Panc1 (cell line): ENCODE data around the gene PTX4. TPM values are rescaled to one million over a fixed set of nuclear protein-coding genes. Genes with fewer than 3 reads are reported as not detected.

Experiments used
- ATAC-seq: fragments of 200-7000 bp; cut with Tn5 transposase; 2 replicates; pipeline ENCODE4 v1.9.1; 2020; ENCODE audit warnings: mild to moderate bottlenecking, moderate library complexity
- BruUV-seq: library from RNA; stranded (reverse); fragments of 400-500 nt; replicated peaks from 2 replicates; lab custom pipeline; 2021; lab: Mats Ljungman, UMichigan
- CTCF ChIA-PET: fragments of 300-600 bp; sonication (Branson Sonifier 250); formaldehyde crosslinking; loops from one replicate; lab custom pipeline; 2022; ENCODE audit warnings: antibody characterized with exemption; lab: Charles Lee
- POLR2A ChIA-PET: fragments of 300-600 bp; sonication (Branson Sonifier 250); formaldehyde crosslinking; loops from one replicate; lab custom pipeline; 2022; ENCODE audit warnings: antibody characterized with exemption; lab: Charles Lee
- DNase-seq: peaks from one replicate; pipeline ENCODE4 v3.0.0-alpha.2; 2010; ENCODE audit warnings: low read depth, low spot score
- H3K27ac ChIP-seq: 2 replicates; pipeline ENCODE4 v1.5.1; 2011; ENCODE audit warnings: mild to moderate bottlenecking, low read length, inconsistent platforms
- H3K27me3 ChIP-seq: fragments of 200-500 bp; sonication (Bioruptor generic); 2 replicates; pipeline ENCODE4 v1.6.0; 2014; ENCODE audit warnings: low read length, inconsistent platforms; ENCODE audit not compliant: control insufficient read depth, insufficient read depth
- H3K36me3 ChIP-seq: fragments of 200-500 bp; sonication (Bioruptor generic); 2 replicates; pipeline ENCODE4 v1.5.1; 2014; ENCODE audit warnings: inconsistent platforms, mild to moderate bottlenecking, low read length, moderate library complexity; ENCODE audit not compliant: control insufficient read depth, insufficient read depth
- H3K4me1 ChIP-seq: 2 replicates; pipeline ENCODE4 v1.5.1; 2011; ENCODE audit warnings: inconsistent platforms, mild to moderate bottlenecking, low read length, moderate library complexity; ENCODE audit not compliant: control insufficient read depth, insufficient read depth
- H3K4me3 ChIP-seq, 2 experiments: 2 replicates each; pipeline ENCODE4 v1.5.1; 2011 to 2012; ENCODE audit warnings: low read depth in 2 of 2, low read length in 2 of 2, mild to moderate bottlenecking in 2 of 2, inconsistent platforms in 1 of 2, moderate library complexity in 1 of 2
- H3K9me3 ChIP-seq: fragments of 200-500 bp; sonication (Bioruptor generic); 2 replicates; pipeline ENCODE4 v1.5.1; 2014; ENCODE audit warnings: low read depth, mild to moderate bottlenecking, inconsistent platforms, low read length, moderate library complexity; ENCODE audit not compliant: control insufficient read depth, insufficient read depth
- CTCF ChIP-seq: fragments of 450-650 bp; IDR thresholded peaks from 2 replicates; pipeline ENCODE4 v1.5.1; 2017; ENCODE audit warnings: mild to moderate bottlenecking
- POLR2AphosphoS5 ChIP-seq: IDR thresholded peaks from 2 replicates; pipeline ENCODE4 v1.6.1; 2012; ENCODE audit warnings: mild to moderate bottlenecking, low read depth, low read length, moderate library complexity
- REST ChIP-seq, 2 experiments: IDR thresholded peaks; 2 replicates each; pipeline ENCODE4 v1.6.1; 2011 to 2012; ENCODE audit warnings: low read depth in 2 of 2, control low read depth in 1 of 2, low read length in 1 of 2, mild to moderate bottlenecking in 1 of 2, moderate library complexity in 1 of 2; ENCODE audit not compliant: insufficient read depth in 1 of 2
- SIN3A ChIP-seq: IDR thresholded peaks from 2 replicates; pipeline ENCODE4 v1.6.1; 2012; ENCODE audit warnings: low read depth, mild to moderate bottlenecking, low read length, moderate library complexity, borderline replicate concordance; ENCODE audit not compliant: insufficient read depth
- TCF7L2 ChIP-seq: IDR thresholded peaks from 2 replicates; pipeline ENCODE4 v1.6.1; 2011; ENCODE audit warnings: mild to moderate bottlenecking, low read depth, low read length, inconsistent platforms
- in situ Hi-C: cut with HindIII; loops from 2 replicates; pipeline ENCODE4 v1.10.0; 2016; ENCODE audit warnings: low sequenced_read_pairs, low pct_unique_long_range_greater_than_20kb
- intact Hi-C: fragments of 100-400 bp; cut with micrococcal nuclease; formaldehyde crosslinking; loops from one replicate; pipeline ENCODE4 v1.10.0; 2022; ENCODE audit not compliant: unreplicated experiment
- total RNA-seq: library from RNA; stranded (reverse); gene quantifications from one replicate; pipeline ENCODE4 v1.2.1, GENCODE V29; 2021; ENCODE audit not compliant: unreplicated experiment

The PTX4 gene
- total RNA-seq, 1 experiment from 2014 or later = not detected

GRCh38 chr16:1458336-1458976, 30.3 kb downstream of the PTX4 start:
- Histone ChIP-seq H3K36me3 (no peaks in the 10 kb centered on the region), H3K27ac (no peak overlapping the region), H3K4me3 (no peak overlapping the region), H3K9me3 (no peaks in the 10 kb centered on the region), H3K4me1 (no peaks in the 10 kb centered on the region), H3K27me3 (no peaks in the 10 kb centered on the region)
- DNase-seq (no peak), ATAC-seq (no peak)
- CTCF ChIA-PET = no interaction called here
- no peak for TF ChIP-seq SIN3A
- TF ChIP-seq CTCF = no peak
- no peak for TF ChIP-seq POLR2AphosphoS5
- no peak for TF ChIP-seq REST (IDR thresholded peaks at IDR 0.05; ENCODE audit: insufficient read depth in 1 of 2, low read depth in 2 of 2, low read length in 1 of 2)
- no peak for TF ChIP-seq TCF7L2
- BruUV-seq = no TSS peak
- POLR2A ChIA-PET = no interaction called here
- in situ Hi-C loops = no loop called here
- intact Hi-C loops = no loop called here

- ATAC-seq = no peak
Observed at GRCh38 chr16:1457489-1458245, 31.1 kb downstream of the PTX4 start.

More at GRCh38 chr16:1457489-1458245, 31.1 kb downstream of the PTX4 start:
- POLR2A ChIA-PET = no interaction called here
- CTCF ChIA-PET = no interaction called here
- intact Hi-C loops (no loop called here), in situ Hi-C loops (no loop called here)
- TF ChIP-seq POLR2AphosphoS5 (no peak), REST (IDR thresholded peaks at IDR 0.05; ENCODE audit: insufficient read depth in 1 of 2, low read depth in 2 of 2, low read length in 1 of 2) (no peak), SIN3A (no peak), CTCF (no peak), TCF7L2 (no peak)
- no peak for DNase-seq
- no peaks in the 10 kb centered on the region for H3K4me1 ChIP-seq
- H3K9me3 ChIP-seq = no peaks in the 10 kb centered on the region
- no peaks in the 10 kb centered on the region for H3K36me3 ChIP-seq
- BruUV-seq = no TSS peak
- no peak overlapping the region for H3K4me3 ChIP-seq
- H3K27ac ChIP-seq = no peak overlapping the region
- H3K27me3 ChIP-seq = no peaks in the 10 kb centered on the region
